DMS114 treated with DMSO at 0.1 percent for 48 hours (cell line): ENCODE results near the gene LRP1B.
A peak's percentile ranks its signal among the peaks of the same experiment; 100 is the strongest.

Source experiments
- DNase-seq: peaks from one replicate; lab custom pipeline; 2025; ENCODE audit not compliant: unreplicated experiment; lab: John Stamatoyannopoulos, UW

The LRP1B gene

DNA sequence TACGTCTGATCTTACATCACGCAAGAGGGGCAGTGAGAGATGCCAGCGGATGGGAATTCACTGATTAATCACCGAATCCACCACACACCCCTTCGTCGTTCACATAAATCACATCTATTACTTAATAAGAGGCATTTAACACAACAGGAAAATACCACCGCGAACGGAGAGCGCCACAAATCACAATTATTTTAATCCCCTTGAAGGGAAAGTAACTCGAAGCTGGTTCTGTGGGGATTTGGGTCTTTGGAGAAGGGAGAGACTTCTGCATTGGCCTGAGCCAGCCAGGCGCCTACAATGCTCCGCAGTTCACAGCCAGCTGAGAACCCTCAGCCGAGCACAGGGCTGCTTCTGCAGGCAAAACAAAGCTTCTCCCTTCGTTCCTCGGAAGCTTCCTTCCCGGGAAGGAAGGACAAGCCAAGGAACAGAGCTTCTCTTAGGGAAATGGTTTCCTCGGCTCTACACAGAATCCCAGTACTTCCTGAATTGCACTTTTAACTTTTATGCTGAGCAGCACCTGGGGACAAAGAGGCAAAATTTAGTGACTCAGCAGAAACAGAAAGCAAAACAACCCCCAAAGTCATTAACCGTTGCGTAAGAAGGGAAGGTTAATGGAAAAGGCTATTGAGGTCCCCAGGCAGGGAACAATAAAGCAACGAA, at the start of gene LRP1B:
Gene LRP1B, minus strand, starts transcription at position 7 of the 660 bp plus-strand sequence. CDS start 287 bp downstream, outside the sequence.
- DNase-seq = no peak

DNA sequence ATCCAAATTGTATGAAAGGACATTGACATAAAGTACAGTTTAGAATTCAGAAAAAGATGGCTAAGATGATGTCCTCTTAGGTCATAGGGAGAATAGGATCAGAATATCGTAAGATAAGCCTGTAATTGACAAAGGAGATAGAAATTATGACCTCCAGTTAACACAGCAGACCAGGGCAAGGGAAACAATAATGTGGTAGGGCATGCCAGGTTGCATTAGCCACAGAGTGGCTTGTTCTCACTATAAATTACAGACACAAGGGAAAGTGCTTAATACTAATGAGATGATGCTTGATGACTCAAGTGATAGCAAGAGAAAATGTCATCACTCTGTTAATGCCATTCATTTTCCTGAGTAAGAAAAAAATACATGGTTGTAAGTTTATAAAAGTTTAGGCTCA, 48.9 kb upstream of the LRP1B start:
- DNase-seq = no peak

- DNase-seq = no peak
Measured at GRCh38 chr2:142178604-142179003, 47.8 kb upstream of the LRP1B start.

GRCh38 chr2:142176941-142177340, 46.1 kb upstream of the LRP1B start:
- DNase-seq = no peak

DNA sequence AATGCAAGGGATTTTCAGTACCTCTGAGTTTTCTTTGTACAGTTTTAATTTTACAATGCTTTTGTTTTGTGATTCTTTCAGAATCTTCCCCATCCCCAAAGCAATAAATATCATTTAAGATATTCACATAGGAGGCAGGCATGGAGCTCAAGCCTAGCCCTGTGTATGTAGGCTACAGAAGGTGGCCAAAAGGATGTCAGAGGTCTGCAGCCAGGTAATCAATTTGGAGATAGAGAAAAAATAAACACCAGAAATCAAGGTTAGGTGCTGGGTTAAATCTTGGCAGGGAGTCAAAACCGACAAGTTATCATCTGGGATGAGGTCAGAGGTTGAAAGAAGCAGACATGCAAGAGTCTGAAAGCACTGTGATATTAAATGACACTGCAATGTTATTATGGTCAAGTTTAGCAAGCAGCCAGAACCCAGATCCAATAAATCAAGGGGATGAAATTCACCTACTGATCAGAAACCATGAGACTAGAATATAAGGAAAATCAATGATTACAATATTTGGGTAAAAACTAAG, 45.1 kb upstream of the LRP1B start:
- DNase-seq = no peak

- no peak for DNase-seq
Measured at GRCh38 chr2:142174176-142174575, 43.4 kb upstream of the LRP1B start.

- DNase-seq = no peak
Measured at GRCh38 chr2:142170847-142171246, 40.0 kb upstream of the LRP1B start.

GRCh38 chr2:142165790-142166189, 35.0 kb upstream of the LRP1B start:
- DNase-seq = no peak

GRCh38 chr2:142153601-142154000, 22.8 kb upstream of the LRP1B start:
- DNase-seq = no peak

- no peak for DNase-seq
Measured at GRCh38 chr2:142150453-142150852, 19.6 kb upstream of the LRP1B start.

DNA sequence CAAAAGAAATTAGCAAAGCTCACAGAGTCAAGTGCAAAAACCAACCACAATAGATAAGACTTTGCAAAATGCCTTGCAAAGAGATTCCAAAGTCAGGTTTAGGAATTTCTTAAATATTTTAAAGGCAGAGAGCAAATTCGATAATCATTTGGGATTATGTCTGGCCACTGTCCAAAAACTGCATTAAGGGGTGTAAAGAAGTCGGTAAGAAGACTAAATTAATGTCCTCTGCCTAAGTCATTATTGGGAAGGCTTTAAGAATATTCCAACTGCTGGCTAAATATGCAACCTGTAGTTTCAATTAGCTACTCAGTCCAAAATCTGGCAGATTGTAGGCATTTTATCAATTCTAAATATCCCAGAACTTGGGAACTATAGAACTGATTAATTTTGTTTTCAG, 13.7 kb upstream of the LRP1B start:
- no peak for DNase-seq

- DNase-seq = no peak
Measured at GRCh38 chr2:142142595-142142994, 11.8 kb upstream of the LRP1B start.

DNA sequence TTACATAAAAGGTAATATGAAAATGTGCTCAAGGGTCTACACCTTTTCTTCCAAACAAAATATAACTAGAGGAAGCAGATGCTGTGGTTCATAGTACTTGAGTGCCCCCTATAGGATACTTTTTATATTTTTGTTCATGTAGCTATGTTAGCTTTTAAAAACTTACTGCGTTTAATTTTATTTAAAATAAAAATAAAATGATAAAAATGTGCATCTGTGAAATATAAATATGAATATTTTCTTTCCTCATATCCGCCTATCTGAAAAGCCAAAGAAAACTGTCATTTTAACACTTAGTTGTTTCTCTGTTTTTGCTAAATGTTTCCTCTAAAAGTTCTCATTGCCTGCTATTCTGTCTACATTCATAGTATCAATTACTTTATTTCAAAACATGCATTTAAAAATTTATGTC, 9.6 kb upstream of the LRP1B start:
- peak; percentile 18 for DNase-seq

DNA sequence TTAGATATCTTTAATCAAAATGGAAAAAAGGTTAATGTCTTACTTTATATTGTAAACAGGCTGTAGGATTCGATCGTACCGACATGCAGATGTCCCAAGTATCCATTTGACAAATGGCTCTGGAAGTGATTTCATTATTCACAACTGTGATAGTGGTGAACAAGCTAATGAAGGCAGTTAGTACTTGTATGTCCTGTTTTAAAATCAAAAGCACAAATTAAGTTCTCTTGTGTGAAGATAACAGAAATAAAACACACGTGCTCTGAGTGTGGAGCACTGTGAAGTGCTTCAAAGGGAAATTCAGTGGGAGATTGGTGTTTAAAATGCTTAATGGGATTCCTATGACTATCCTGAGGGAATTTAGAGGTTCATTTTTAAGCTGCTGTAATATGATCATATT, 8.6 kb upstream of the LRP1B start:
- no peak for DNase-seq

DNA sequence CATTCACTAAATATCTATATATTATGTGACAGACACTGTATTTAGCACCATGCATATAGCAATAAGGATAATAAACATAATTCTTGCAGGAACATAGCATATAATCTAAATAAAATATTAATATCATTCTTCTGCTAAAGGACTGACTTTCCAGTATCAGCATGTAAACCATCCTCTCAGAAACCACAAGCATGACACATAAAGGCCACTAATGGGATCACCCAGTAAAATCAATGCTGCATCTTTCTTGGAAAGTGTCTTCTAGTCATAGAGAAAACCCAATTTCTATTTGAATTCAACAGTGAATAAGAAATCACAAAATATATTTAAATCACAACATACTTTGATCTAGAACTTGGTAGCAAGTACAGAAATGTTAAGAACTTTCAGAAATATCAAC, 5.8 kb upstream of the LRP1B start:
- DNase-seq = no peak

GRCh38 chr2:142134911-142135310, 4.1 kb upstream of the LRP1B start:
- DNase-seq = no peak

- no peak for DNase-seq
Measured at GRCh38 chr2:142130111-142131009, 456 bp downstream of the LRP1B start.

- no peak for DNase-seq
Measured at GRCh38 chr2:142128105-142128504, 2.7 kb downstream of the LRP1B start.

- no peak for DNase-seq
Measured at GRCh38 chr2:142127248-142127647, 3.6 kb downstream of the LRP1B start.

DNA sequence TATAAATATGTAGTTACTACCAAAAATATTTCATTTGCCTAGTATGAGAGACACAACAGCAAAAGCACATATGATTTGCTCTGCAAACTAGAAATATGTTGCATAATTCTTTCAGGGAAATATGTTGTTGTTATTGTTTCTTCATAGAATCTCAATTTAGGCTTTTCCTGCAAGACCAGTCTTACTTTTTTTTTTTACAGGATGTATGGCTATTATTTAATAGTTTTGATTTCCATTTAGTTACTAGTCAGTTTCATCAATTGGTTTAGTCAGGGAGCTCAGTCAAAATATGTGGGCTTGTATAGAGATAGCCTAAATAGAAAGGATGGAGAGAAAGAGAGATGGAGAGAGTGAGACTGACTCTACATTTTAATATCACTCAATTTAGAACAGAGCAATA, 6.1 kb downstream of the LRP1B start:
- DNase-seq = no peak

GRCh38 chr2:142119347-142119746, 11.5 kb downstream of the LRP1B start:
- DNase-seq = no peak

GRCh38 chr2:142112757-142113221, 18.0 kb downstream of the LRP1B start:
- no peak for DNase-seq
